ENCODE data around the gene WDR53.
"Not testable (repeated sequence)": the region's sequence is repeated elsewhere in the genome, so short reads cannot be mapped to it uniquely, and the experiment has no call there.

The WDR53 gene

GRCh38 chr3:196558476-196558875, 9.9 kb downstream of the WDR53 start:
- DNase-seq (ENCODE audit: low read depth) = no peak

- DNase-seq (ENCODE audit: low read depth) = no peak
These were observed 11.1 kb downstream of the WDR53 start for GRCh38 chr3:196557236-196557635.

- no peak for DNase-seq (ENCODE audit: low read depth)
These were observed 13.1 kb downstream of the WDR53 start for GRCh38 chr3:196555295-196555694.

GRCh38 chr3:196554205-196554604, 14.1 kb downstream of the WDR53 start:
- DNase-seq (ENCODE audit: low read depth) = no peak

GRCh38 chr3:196553551-196553950, 14.8 kb downstream of the WDR53 start:
- DNase-seq (ENCODE audit: low read depth) = no peak

GRCh38 chr3:196552253-196552652, 16.1 kb downstream of the WDR53 start:
- DNase-seq (ENCODE audit: low read depth) = no peak

GRCh38 chr3:196550172-196550571, 18.2 kb downstream of the WDR53 start:
- DNase-seq (ENCODE audit: low read depth) = not testable (repeated sequence)

GRCh38 chr3:196549312-196549711, 19.0 kb downstream of the WDR53 start:
- not testable (repeated sequence) for DNase-seq (ENCODE audit: low read depth)

- no peak for DNase-seq (ENCODE audit: low read depth)
These were observed 21.3 kb downstream of the WDR53 start for GRCh38 chr3:196547067-196547466.

GRCh38 chr3:196546537-196546936, 21.8 kb downstream of the WDR53 start:
- DNase-seq (ENCODE audit: low read depth) = no peak

GRCh38 chr3:196544491-196544992, 23.8 kb downstream of the WDR53 start:
- no peak for DNase-seq (ENCODE audit: low read depth)

- DNase-seq (ENCODE audit: low read depth) = no peak
These were observed 26.5 kb downstream of the WDR53 start for GRCh38 chr3:196541684-196542445.

GRCh38 chr3:196537319-196537984, 30.9 kb downstream of the WDR53 start:
- DNase-seq (ENCODE audit: low read depth) = peak; percentile 53

- DNase-seq (ENCODE audit: low read depth) = no peak
These were observed 35.1 kb downstream of the WDR53 start for GRCh38 chr3:196533260-196533681.

- no peak for DNase-seq (ENCODE audit: low read depth)
These were observed 36.9 kb downstream of the WDR53 start for GRCh38 chr3:196531418-196531817.

- DNase-seq (ENCODE audit: low read depth) = peak; percentile 76
These were observed 39.6 kb downstream of the WDR53 start for GRCh38 chr3:196528639-196529233.

GRCh38 chr3:196525141-196525540, 43.2 kb downstream of the WDR53 start:
- DNase-seq (ENCODE audit: low read depth) = no peak

GRCh38 chr3:196524527-196524926, 43.8 kb downstream of the WDR53 start:
- DNase-seq (ENCODE audit: low read depth) = no peak

GRCh38 chr3:196523841-196524240, 44.5 kb downstream of the WDR53 start:
- DNase-seq (ENCODE audit: low read depth) = no peak

- not testable (repeated sequence) for DNase-seq (ENCODE audit: low read depth)
These were observed 47.1 kb downstream of the WDR53 start for GRCh38 chr3:196521291-196521690.

GRCh38 chr3:196519718-196520082, 48.7 kb downstream of the WDR53 start:
- no peak for DNase-seq (ENCODE audit: low read depth)

GRCh38 chr3:196518966-196519717, 49.2 kb downstream of the WDR53 start:
- DNase-seq (ENCODE audit: low read depth) = peak; percentile 38

All from activated T-helper 9 cell treated with anti-CD3 and anti-CD28 coated beads, Interleukin-2, amount 50 U/mL, for 16 hours (primary cell).